Middle frontal gyrus (tissue), 1 donor: ENCODE data around the gene PRELID1.
"Not testable (repeated sequence)": the region's sequence is repeated elsewhere in the genome, so short reads cannot be mapped to it uniquely, and the experiment has no call there.

Experiments
- DNase-seq: peaks from one replicate; pipeline ENCODE4 v3.0.0-alpha.2; 2015; ENCODE audit warnings: low spot score; ENCODE audit errors: extremely low spot score

PRELID1 gene

GRCh38 chr5:177299697-177300096 lies 3.9 kb upstream of the PRELID1 start:
- no peak for DNase-seq

GRCh38 chr5:177300236-177300880 lies 3.2 kb upstream of the PRELID1 start:
- no peak for DNase-seq

GRCh38 chr5:177300951-177301350 lies 2.6 kb upstream of the PRELID1 start:
- DNase-seq = no peak

GRCh38 chr5:177301503-177302165 lies 2.0 kb upstream of the PRELID1 start:
- DNase-seq = no peak

- no peak for DNase-seq
These were observed 1.1 kb upstream of the PRELID1 start for GRCh38 chr5:177302354-177303110.

- DNase-seq = no peak
These were observed 359 bp downstream of the PRELID1 start for GRCh38 chr5:177303925-177304391.

- no peak for DNase-seq
These were observed 957 bp downstream of the PRELID1 start for GRCh38 chr5:177304392-177305119.

- DNase-seq = not testable (repeated sequence)
These were observed 2.6 kb downstream of the PRELID1 start for GRCh38 chr5:177306103-177306640.

- no peak for DNase-seq
These were observed 3.3 kb downstream of the PRELID1 start for GRCh38 chr5:177306674-177307543.

GRCh38 chr5:177307544-177308363 lies 4.2 kb downstream of the PRELID1 start:
- no peak for DNase-seq

- no peak for DNase-seq
These were observed 5.1 kb downstream of the PRELID1 start for GRCh38 chr5:177308740-177309139.

- DNase-seq = no peak
These were observed 6.0 kb downstream of the PRELID1 start for GRCh38 chr5:177309351-177310191.

GRCh38 chr5:177310332-177310731 lies 6.7 kb downstream of the PRELID1 start:
- DNase-seq = no peak

- DNase-seq = no peak
These were observed 7.3 kb downstream of the PRELID1 start for GRCh38 chr5:177310757-177311391.

GRCh38 chr5:177311392-177311722 lies 7.8 kb downstream of the PRELID1 start:
- no peak for DNase-seq

- DNase-seq = peak; percentile 91
These were observed 8.4 kb downstream of the PRELID1 start, which contains the start of gene MXD3 for GRCh38 chr5:177311723-177312648. Gene MXD3, minus strand, starts transcription at chr5:177311898. Its CDS starts 68 bp downstream, at chr5:177311830.

GRCh38 chr5:177312649-177313181 lies 9.1 kb downstream of the PRELID1 start:
- no peak for DNase-seq
